GM15510 (cell line): ENCODE data around the gene OR2G3.

Source experiments
- POLR2A ChIP-seq: IDR thresholded peaks from 3 replicates; pipeline ENCODE4 v1.6.1; 2011; ENCODE audit warnings: borderline replicate concordance; ENCODE audit not compliant: insufficient read length; ENCODE audit errors: extremely low read depth

The OR2G3 gene

GRCh38 chr1:247605286-247605685 is at the start of gene OR2G3:
OR2G3 (plus strand) TSS chr1:247605586; CDS start chr1:247605586, 0 bp downstream.
- TF ChIP-seq POLR2A = no peak

GRCh38 chr1:247557926-247558674 is 47.3 kb upstream of the OR2G3 start:
- TF ChIP-seq POLR2A = no peak

- no peak for TF ChIP-seq POLR2A
Measured at GRCh38 chr1:247561711-247562110, 43.7 kb upstream of the OR2G3 start.

- TF ChIP-seq POLR2A = no peak
Measured at GRCh38 chr1:247562198-247562597, 43.2 kb upstream of the OR2G3 start.

GRCh38 chr1:247574236-247574635 is 31.1 kb upstream of the OR2G3 start:
- no peak for TF ChIP-seq POLR2A

- no peak for TF ChIP-seq POLR2A
Measured at GRCh38 chr1:247574664-247575063, 30.7 kb upstream of the OR2G3 start.

- no peak for TF ChIP-seq POLR2A
Measured at GRCh38 chr1:247576514-247576913, 28.9 kb upstream of the OR2G3 start.

- TF ChIP-seq POLR2A = no peak
Measured at GRCh38 chr1:247578946-247579460, 26.4 kb upstream of the OR2G3 start.

- TF ChIP-seq POLR2A = no peak
Measured at GRCh38 chr1:247588060-247588459, 17.3 kb upstream of the OR2G3 start, which contains the start of gene OR2G2. OR2G2 (plus strand) TSS chr1:247588360; CDS start chr1:247588360, 0 bp downstream.

GRCh38 chr1:247613405-247613804 is 8.0 kb downstream of the OR2G3 start:
- TF ChIP-seq POLR2A = no peak

GRCh38 chr1:247614625-247615024 is 9.2 kb downstream of the OR2G3 start:
- no peak for TF ChIP-seq POLR2A

GRCh38 chr1:247627951-247628350 is 22.6 kb downstream of the OR2G3 start:
- TF ChIP-seq POLR2A = no peak

GRCh38 chr1:247638011-247638410 is 32.6 kb downstream of the OR2G3 start:
- no peak for TF ChIP-seq POLR2A

GRCh38 chr1:247638781-247639180 is 33.4 kb downstream of the OR2G3 start:
- TF ChIP-seq POLR2A = no peak

- no peak for TF ChIP-seq POLR2A
Measured at GRCh38 chr1:247639381-247639981, 34.1 kb downstream of the OR2G3 start.

GRCh38 chr1:247642742-247643141 is 37.4 kb downstream of the OR2G3 start:
- no peak for TF ChIP-seq POLR2A
